GM12801 (cell line): Measurements from ENCODE around the gene ARHGAP10.
A peak's percentile ranks its signal among the peaks of the same experiment; 100 is the strongest.

Source experiments
- CTCF ChIP-seq: IDR thresholded peaks from one replicate; pipeline ENCODE4 v1.5.1; 2011; ENCODE audit warnings: control low read depth; ENCODE audit not compliant: insufficient read length; ENCODE audit errors: extremely low read depth

ARHGAP10 gene

GRCh38 chr4:147860960-147861359 is 129.1 kb downstream of the ARHGAP10 start:
- TF ChIP-seq CTCF: no peak

GRCh38 chr4:147862043-147862692 is 130.3 kb downstream of the ARHGAP10 start:
- TF ChIP-seq CTCF: no peak

GRCh38 chr4:147863111-147863747 is 131.3 kb downstream of the ARHGAP10 start:
- TF ChIP-seq CTCF: no peak

- TF ChIP-seq CTCF: no peak
Measured at GRCh38 chr4:147863808-147864472, 132.1 kb downstream of the ARHGAP10 start.

GRCh38 chr4:147864607-147865006 is 132.7 kb downstream of the ARHGAP10 start:
- no peak for TF ChIP-seq CTCF

- TF ChIP-seq CTCF: no peak
Measured at GRCh38 chr4:147865926-147866325, 134.0 kb downstream of the ARHGAP10 start.

- peak; percentile 97 for TF ChIP-seq CTCF
Measured at GRCh38 chr4:147866532-147867271, 134.8 kb downstream of the ARHGAP10 start.
